OCI-LY3 (cell line): ENCODE results near the gene ZFYVE28.

Experiments used
- H2AFZ ChIP-seq: fragments of 200-600, 300-600 bp; shearing (Covaris generic); 2 replicates; pipeline ENCODE4 v1.6.0; 2014; ENCODE audit warnings: antibody characterized with exemption, low read depth, low read length
- H3K27ac ChIP-seq: fragments of 200-600, 300-600 bp; sonication (generic); 2 replicates; pipeline ENCODE4 v1.5.1; 2014; ENCODE audit warnings: mild to moderate bottlenecking, low read length, moderate library complexity, mixed read lengths
- H3K27me3 ChIP-seq: fragments of 200-600, 300-600 bp; sonication (generic); 2 replicates; pipeline ENCODE4 v1.6.1; 2014; ENCODE audit warnings: low read depth, low read length, mixed read lengths
- H3K36me3 ChIP-seq: fragments of 200-600, 300-600 bp; sonication (generic); replicated peaks from 2 replicates; pipeline ENCODE3; 2014; ENCODE audit warnings: low read depth, low read length, mixed read lengths
- H3K4me1 ChIP-seq: fragments of 300-600, 200-600 bp; sonication (generic); 2 replicates; pipeline ENCODE4 v1.6.1; 2014; ENCODE audit warnings: low read length, mixed read lengths
- H3K4me2 ChIP-seq: fragments of 200-600, 300-600 bp; sonication (generic); 2 replicates; pipeline ENCODE4 v1.6.1; 2014; ENCODE audit warnings: low read length, mixed read lengths
- H3K4me3 ChIP-seq: fragments of 300-600, 200-600 bp; sonication (generic); 2 replicates; pipeline ENCODE4 v1.5.1; 2014; ENCODE audit warnings: antibody characterized with exemption, mild to moderate bottlenecking, low read length, moderate library complexity
- H3K79me2 ChIP-seq: fragments of 300-600, 200-600 bp; shearing (Covaris generic); 2 replicates; pipeline ENCODE4 v1.6.1; 2014; ENCODE audit warnings: mild to moderate bottlenecking, low read length, mixed read lengths
- H3K9ac ChIP-seq: fragments of 300-600, 200-600 bp; shearing (Covaris generic); 2 replicates; pipeline ENCODE4 v1.6.0; 2014; ENCODE audit warnings: mild to moderate bottlenecking, low read length, moderate library complexity
- H3K9me3 ChIP-seq: fragments of 200-600, 300-600 bp; shearing (Covaris generic); 2 replicates; pipeline ENCODE4 v1.6.1; 2014; ENCODE audit warnings: low read length, mixed read lengths; ENCODE audit not compliant: insufficient read depth
- H4K20me1 ChIP-seq: fragments of 200-600, 300-600 bp; sonication (generic); 2 replicates; pipeline ENCODE4 v1.6.1; 2016; ENCODE audit warnings: low read length, mixed read lengths; ENCODE audit not compliant: insufficient read depth
- CTCF ChIP-seq: fragments of 200-600, 300-600 bp; sonication (generic); IDR thresholded peaks from 2 replicates; pipeline ENCODE4 v1.5.1; 2014; ENCODE audit warnings: antibody characterized with exemption, low read length, low read depth
- EZH2phosphoT487 ChIP-seq: fragments of 200-600 bp; shearing (Covaris generic); IDR thresholded peaks from 2 replicates; pipeline ENCODE4 v1.6.1; 2018; ENCODE audit warnings: antibody characterized with exemption, mixed run types, low read depth

ZFYVE28 gene

DNA sequence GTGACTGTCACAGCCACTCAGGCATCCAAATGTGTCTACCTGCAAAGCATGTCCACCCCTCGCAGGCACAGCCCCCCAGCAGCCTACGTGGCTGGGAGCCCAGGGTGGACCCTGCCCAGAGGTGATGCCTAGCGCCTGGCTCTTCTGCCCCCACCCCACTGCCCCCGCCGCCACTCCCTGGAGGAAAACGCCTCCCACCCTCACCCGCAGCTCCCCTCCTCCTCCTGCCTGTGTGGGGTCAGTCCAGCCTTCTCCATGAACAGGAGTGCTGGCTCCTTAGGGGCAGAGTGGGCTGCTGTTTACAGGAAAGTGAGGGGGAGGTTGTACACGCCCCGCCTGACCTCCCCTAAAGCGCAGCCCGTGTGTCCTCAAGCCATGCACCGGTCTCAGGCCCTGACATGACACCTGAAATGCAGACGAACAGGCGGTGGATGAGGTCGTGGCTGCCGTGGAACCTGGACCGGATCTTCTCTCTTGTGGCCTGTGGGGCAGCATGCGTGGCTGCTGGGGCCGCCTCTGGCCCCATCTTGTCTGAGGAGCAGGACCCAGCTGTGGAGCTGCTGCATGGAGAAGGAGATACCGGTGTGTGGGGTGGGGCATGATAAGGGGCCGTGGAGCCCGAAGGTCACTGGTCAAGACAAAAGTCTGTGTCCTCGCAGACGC, 144.7 kb downstream of the ZFYVE28 start:
- Histone ChIP-seq H3K79me2 (no peaks in the 10 kb centered on the region), H3K4me2 (no peak overlapping the region), H3K4me3 (no peak overlapping the region), H2AFZ (no peak overlapping the region), H3K9ac (no peak overlapping the region), H3K27me3 (no peaks in the 10 kb centered on the region), H3K9me3 (no peaks in the 10 kb centered on the region), H3K27ac (no peak overlapping the region), H4K20me1 (no peaks in the 10 kb centered on the region), H3K4me1 (no peaks in the 10 kb centered on the region), H3K36me3 (no peaks in the 10 kb centered on the region)
- TF ChIP-seq EZH2phosphoT487 (no peak), CTCF (no peak)

DNA sequence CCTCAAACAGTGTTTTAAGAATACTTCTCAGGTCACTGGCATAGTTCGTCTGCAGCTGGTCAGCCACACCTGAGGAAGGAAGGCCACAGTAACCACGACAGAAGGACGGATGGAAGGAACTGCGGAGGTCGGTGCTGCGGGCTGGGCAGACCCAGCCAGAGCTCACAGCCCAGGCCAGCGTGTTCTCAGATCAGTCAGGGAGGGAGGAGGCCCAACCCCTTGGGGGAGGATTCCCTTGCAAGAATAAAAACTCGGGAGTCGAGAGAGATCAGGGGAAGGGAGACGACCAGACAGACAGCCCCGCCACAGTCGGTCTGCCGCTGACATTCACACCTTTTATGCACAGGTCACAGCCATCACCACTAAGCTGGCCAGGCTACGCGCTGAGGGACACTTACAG, 145.2 kb downstream of the ZFYVE28 start:
- TF ChIP-seq CTCF (no peak), EZH2phosphoT487 (no peak)
- Histone ChIP-seq H3K4me1 (no peaks in the 10 kb centered on the region), H2AFZ (no peak overlapping the region), H3K4me2 (no peak overlapping the region), H3K9me3 (no peaks in the 10 kb centered on the region), H3K36me3 (no peaks in the 10 kb centered on the region), H3K4me3 (no peak overlapping the region), H3K9ac (no peak overlapping the region), H4K20me1 (no peaks in the 10 kb centered on the region), H3K79me2 (no peaks in the 10 kb centered on the region), H3K27ac (no peak overlapping the region), H3K27me3 (no peaks in the 10 kb centered on the region)

DNA sequence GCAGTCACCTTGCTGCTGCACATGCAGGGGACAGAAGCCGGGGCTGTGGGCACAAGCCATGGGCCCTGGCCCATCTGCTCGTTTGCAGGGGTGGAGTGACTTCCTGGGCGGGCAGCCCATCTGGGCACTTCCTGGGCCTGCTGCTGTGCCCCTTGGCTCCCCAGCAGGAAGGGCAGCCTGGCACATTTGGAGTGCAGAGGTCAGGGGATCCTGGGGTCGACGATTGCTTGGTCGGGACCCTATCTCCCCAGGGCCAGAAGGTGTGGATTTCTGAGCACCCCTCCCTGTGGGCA, 145.7 kb downstream of the ZFYVE28 start:
- Histone ChIP-seq H3K79me2 (no peaks in the 10 kb centered on the region), H3K27ac (no peak overlapping the region), H3K27me3 (no peaks in the 10 kb centered on the region), H3K4me1 (no peaks in the 10 kb centered on the region), H3K36me3 (no peaks in the 10 kb centered on the region), H3K9me3 (no peaks in the 10 kb centered on the region), H4K20me1 (no peaks in the 10 kb centered on the region), H3K4me2 (no peak overlapping the region), H3K4me3 (no peak overlapping the region), H2AFZ (no peak overlapping the region), H3K9ac (no peak overlapping the region)
- TF ChIP-seq EZH2phosphoT487 (no peak), CTCF (no peak)

- Histone ChIP-seq H3K9ac (no peak overlapping the region), H3K9me3 (no peaks in the 10 kb centered on the region), H3K27ac (no peak overlapping the region), H3K36me3 (no peaks in the 10 kb centered on the region), H3K4me2 (no peak overlapping the region), H3K4me3 (no peak overlapping the region), H2AFZ (no peak overlapping the region), H4K20me1 (no peaks in the 10 kb centered on the region), H3K4me1 (no peaks in the 10 kb centered on the region), H3K79me2 (no peaks in the 10 kb centered on the region), H3K27me3 (no peaks in the 10 kb centered on the region)
- TF ChIP-seq CTCF (no peak), EZH2phosphoT487 (no peak)
Measured at GRCh38 chr4:2272026-2272827, 146.2 kb downstream of the ZFYVE28 start.
